Middle frontal gyrus (tissue), 1 donor: Measurements from ENCODE around the gene KIAA0408.

Source experiments
- DNase-seq: peaks from one replicate; pipeline ENCODE4 v3.0.0-alpha.2; 2015; ENCODE audit warnings: low spot score; ENCODE audit errors: extremely low spot score

The KIAA0408 gene

GRCh38 chr6:127459231-127459641 lies at the start of gene KIAA0408:
Gene KIAA0408 (minus strand): TSS chr6:127459389. CDS start chr6:127453981, 5,408 bp downstream.
- no peak for DNase-seq

GRCh38 chr6:127506894-127507293 lies 47.7 kb upstream of the KIAA0408 start:
- DNase-seq, result no peak

GRCh38 chr6:127503022-127503421 lies 43.8 kb upstream of the KIAA0408 start:
- DNase-seq, result no peak

GRCh38 chr6:127497410-127497809 lies 38.2 kb upstream of the KIAA0408 start:
- DNase-seq, result no peak

GRCh38 chr6:127496471-127496870 lies 37.3 kb upstream of the KIAA0408 start:
- no peak for DNase-seq

GRCh38 chr6:127494240-127494767 lies 35.1 kb upstream of the KIAA0408 start:
- no peak for DNase-seq

GRCh38 chr6:127489248-127489647 lies 30.1 kb upstream of the KIAA0408 start:
- DNase-seq, result no peak

GRCh38 chr6:127486934-127487333 lies 27.7 kb upstream of the KIAA0408 start:
- DNase-seq, result no peak

GRCh38 chr6:127484212-127484863 lies 25.1 kb upstream of the KIAA0408 start:
- no peak for DNase-seq

GRCh38 chr6:127483399-127484055 lies 24.3 kb upstream of the KIAA0408 start:
- no peak for DNase-seq

- DNase-seq, result no peak
Measured at GRCh38 chr6:127482325-127482724, 23.1 kb upstream of the KIAA0408 start.

- no peak for DNase-seq
Measured at GRCh38 chr6:127481628-127482027, 22.4 kb upstream of the KIAA0408 start.

GRCh38 chr6:127481111-127481510 lies 21.9 kb upstream of the KIAA0408 start:
- no peak for DNase-seq

- DNase-seq, result no peak
Measured at GRCh38 chr6:127477658-127478057, 18.5 kb upstream of the KIAA0408 start.

GRCh38 chr6:127475823-127476176 lies 16.6 kb upstream of the KIAA0408 start:
- no peak for DNase-seq

- no peak for DNase-seq
Measured at GRCh38 chr6:127475135-127475822, 16.1 kb upstream of the KIAA0408 start.

- no peak for DNase-seq
Measured at GRCh38 chr6:127471379-127472255, 12.4 kb upstream of the KIAA0408 start.

GRCh38 chr6:127468936-127469335 lies 9.7 kb upstream of the KIAA0408 start:
- no peak for DNase-seq

GRCh38 chr6:127466416-127466815 lies 7.2 kb upstream of the KIAA0408 start:
- no peak for DNase-seq

GRCh38 chr6:127464881-127465459 lies 5.8 kb upstream of the KIAA0408 start:
- DNase-seq, result no peak
